AG04449 (cell line): Measurements from ENCODE around the gene NANOGP8.
"Not testable (repeated sequence)": the region's sequence is repeated elsewhere in the genome, so short reads cannot be mapped to it uniquely, and the experiment has no call there.

Experiments
- CTCF ChIA-PET: fragments of 350-600 bp; formaldehyde crosslinking; extraction: SDS; loops from one replicate; lab custom pipeline; 2021; ENCODE audit warnings: antibody characterized with exemption; lab: Yijun Ruan, JAX
- POLR2A ChIA-PET: fragments of 400-600, 350-600 bp; formaldehyde crosslinking; extraction: SDS; loops from one replicate; lab custom pipeline; 2020; ENCODE audit warnings: antibody characterized with exemption, inconsistent platforms; lab: Yijun Ruan, JAX
- DNase-seq: peaks from one replicate; pipeline ENCODE4 v3.0.0-alpha.2; 2010; ENCODE audit warnings: low read depth, low spot score
- H3K4me3 ChIP-seq: 2 replicates; pipeline ENCODE4 v1.5.1; 2011; ENCODE audit warnings: low read depth, mild to moderate bottlenecking, control low read depth, low read length
- CTCF ChIP-seq: IDR thresholded peaks from one replicate; pipeline ENCODE4 v1.5.1; 2011; ENCODE audit warnings: mild to moderate bottlenecking, moderate library complexity, low read length, control low read depth, inconsistent platforms; ENCODE audit not compliant: insufficient read depth; ENCODE audit errors: missing control alignments

Gene NANOGP8

DNA sequence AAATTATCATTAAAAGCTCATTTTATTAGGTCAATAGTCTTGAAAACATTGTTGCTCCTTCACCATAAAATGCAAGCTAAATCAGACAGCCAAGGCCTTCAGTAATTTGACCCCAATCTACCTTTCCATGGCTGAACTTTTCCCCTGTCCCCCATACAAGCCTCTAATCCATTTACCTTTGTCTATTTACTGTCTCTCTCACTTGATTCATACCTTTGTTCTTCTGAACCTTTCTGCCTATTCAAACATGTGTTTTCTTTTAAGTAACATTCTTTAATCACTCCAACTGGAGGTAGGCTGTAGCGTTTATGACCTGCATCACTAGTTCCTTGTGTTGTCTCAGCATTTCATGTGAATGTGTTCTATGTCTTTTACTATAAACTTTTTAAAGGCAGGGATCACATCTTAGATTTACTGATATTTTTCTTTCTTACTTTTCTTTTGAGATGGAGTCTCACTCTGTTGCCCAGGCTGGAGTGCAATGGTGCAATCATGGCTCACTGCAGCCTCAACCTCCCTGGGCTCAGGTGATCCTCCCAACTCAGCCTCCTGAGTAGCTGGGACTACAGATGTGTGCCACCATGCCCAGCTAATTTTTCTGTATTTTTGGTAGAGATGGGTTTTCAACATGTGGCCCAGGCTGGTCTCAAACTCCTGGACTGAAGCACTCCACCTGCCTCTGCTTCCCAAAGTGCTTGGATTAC is 5.2 kb upstream of the NANOGP8 start:
- CTCF ChIA-PET, result interaction anchor here (0.8 to 4.8 kb wide), 5 partner anchors 11 to 354 kb away, joined by 3 to 34 read pairs (median 6); no protein-coding TSS in a partner anchor
- TF ChIP-seq CTCF, result no peak
- no peak overlapping the region for H3K4me3 ChIP-seq
- DNase-seq, result no peak
- POLR2A ChIA-PET, result no interaction called here

DNA sequence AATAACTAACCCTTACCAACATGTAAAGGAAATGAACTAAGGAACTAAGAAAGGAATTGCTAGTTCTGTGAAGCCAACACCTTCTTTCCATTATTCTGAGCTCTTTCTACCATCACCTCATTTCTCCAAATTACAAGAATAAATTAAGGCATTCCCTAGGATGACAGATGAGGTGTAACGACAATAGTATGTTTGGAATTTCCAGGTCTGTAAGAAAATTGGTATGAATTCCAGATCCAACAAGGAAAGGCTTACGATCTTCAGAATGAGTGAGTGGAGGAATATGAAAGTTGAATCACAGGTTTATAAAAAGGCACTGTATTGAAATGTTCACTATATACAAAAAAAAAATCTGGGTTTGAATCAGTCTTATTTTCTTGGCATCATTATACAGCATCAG is 4.5 kb upstream of the NANOGP8 start:
- ChIA-PET CTCF (interaction anchor here (0.8 to 4.8 kb wide), 3 partner anchors 11 to 355 kb away, joined by 6 to 34 read pairs (median 8); no protein-coding TSS in a partner anchor), POLR2A (no interaction called here)
- no peak for DNase-seq
- TF ChIP-seq CTCF, result no peak
- H3K4me3 ChIP-seq, result no peak overlapping the region

- ChIA-PET POLR2A (no interaction called here), CTCF (interaction anchor here (1.2 to 4.8 kb wide), 3 partner anchors 9 to 13 kb away, joined by 3 to 34 read pairs (median 5); no protein-coding TSS in a partner anchor)
- DNase-seq, result no peak
- H3K4me3 ChIP-seq, result no peak overlapping the region
- TF ChIP-seq CTCF, result no peak
Observed at GRCh38 chr15:35088329-35088728, 3.2 kb upstream of the NANOGP8 start.

DNA sequence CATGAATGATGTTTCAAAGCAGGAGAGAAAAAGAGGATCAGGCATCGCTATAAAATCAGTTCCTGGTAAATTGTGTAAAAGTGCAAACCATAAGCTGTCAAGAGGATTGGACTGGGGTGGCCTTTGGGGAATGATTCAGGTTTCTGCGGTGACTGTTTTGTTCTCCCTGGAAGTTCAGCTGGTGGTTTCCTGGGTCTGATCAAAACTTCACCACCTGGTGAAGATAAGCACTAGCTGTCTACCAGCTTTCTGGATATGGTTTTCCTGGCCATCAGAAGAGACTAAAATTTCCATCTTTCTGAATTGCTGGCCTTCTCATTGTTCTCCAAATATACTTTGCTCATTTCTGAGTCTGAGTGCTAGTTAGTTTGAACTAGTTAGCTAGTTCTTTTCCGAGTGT is 2.7 kb upstream of the NANOGP8 start:
- CTCF ChIA-PET, result interaction anchor here (1.2 to 4.8 kb wide), 3 partner anchors 9 to 14 kb away, joined by 3 to 34 read pairs (median 5); no protein-coding TSS in a partner anchor
- no peak for TF ChIP-seq CTCF
- POLR2A ChIA-PET, result no interaction called here
- no peak overlapping the region for H3K4me3 ChIP-seq
- DNase-seq, result no peak

- POLR2A ChIA-PET, result not testable (repeated sequence)
Observed at GRCh38 chr15:35082371-35083348, 2.4 kb downstream of the NANOGP8 start.

GRCh38 chr15:35081626-35082365 is 3.3 kb downstream of the NANOGP8 start:
- DNase-seq, H3K4me3 ChIP-seq, POLR2A ChIA-PET, CTCF ChIA-PET: not testable (repeated sequence)

More at GRCh38 chr15:35082371-35083348, 2.4 kb downstream of the NANOGP8 start:
- CTCF ChIA-PET, DNase-seq, H3K4me3 ChIP-seq: not testable (repeated sequence)
